K562 (cell line): Measurements from ENCODE around the gene PET117. TPM values are rescaled to one million over a fixed set of nuclear protein-coding genes. Genes with fewer than 3 reads are reported as not detected.

Source experiments
- E2F6 ChIP-seq, 2 experiments: IDR thresholded peaks; 2 replicates each; pipeline ENCODE4 v1.6.1; 2011; ENCODE audit warnings: borderline replicate concordance in 1 of 2, control low read depth in 1 of 2, low read depth in 1 of 2, low read length in 1 of 2, mild to moderate bottlenecking in 1 of 2, mixed read lengths in 1 of 2, moderate library complexity in 1 of 2; ENCODE audit not compliant: insufficient read depth in 1 of 2, insufficient read length in 1 of 2, poor library complexity in 1 of 2, severe bottlenecking in 1 of 2; ENCODE audit errors: extremely low read depth in 1 of 2
- ELF4 ChIP-seq: fragments of 450-650 bp; formaldehyde crosslinking; IDR thresholded peaks from 2 replicates; pipeline ENCODE4 v1.4.0; 2022; ENCODE audit warnings: missing genetic modification characterization
- ETS2 ChIP-seq: IDR thresholded peaks from 2 replicates; pipeline ENCODE4 v1.6.1; 2016; ENCODE audit warnings: borderline replicate concordance, missing genetic modification characterization, mild to moderate bottlenecking, moderate library complexity, missing compliant biosample characterization; ENCODE audit not compliant: poor library complexity, severe bottlenecking
- ETV5 ChIP-seq: sonication (generic); formaldehyde crosslinking; IDR thresholded peaks from 2 replicates; pipeline ENCODE4 v1.4.0; 2020; ENCODE audit warnings: low read depth, mild to moderate bottlenecking, missing genetic modification reagents
- HES1 ChIP-seq: fragments of 450-650 bp; IDR thresholded peaks from 2 replicates; pipeline ENCODE4 v1.6.1; 2016; ENCODE audit warnings: low read depth, mild to moderate bottlenecking, moderate library complexity
- HOMEZ ChIP-seq: fragments of 250-450 bp; sonication (Bioruptor Pico); IDR thresholded peaks from 2 replicates; pipeline ENCODE4 v1.4.0; 2020; ENCODE audit warnings: mild to moderate bottlenecking, moderate library complexity
- IRF9 ChIP-seq: fragments of 450-650 bp; IDR thresholded peaks from 2 replicates; pipeline ENCODE4 v1.6.1; 2016; ENCODE audit warnings: missing biosample characterization, missing genetic modification characterization
- MTA3 ChIP-seq: fragments of 450-650 bp; formaldehyde crosslinking; IDR thresholded peaks from 2 replicates; pipeline ENCODE4 v1.6.1; 2017; ENCODE audit warnings: mild to moderate bottlenecking, borderline replicate concordance
- SMAD1 ChIP-seq: fragments of 150-350 bp; IDR thresholded peaks from 2 replicates; pipeline ENCODE4 v1.6.1; 2014; ENCODE audit warnings: low read length, low read depth; ENCODE audit not compliant: partially characterized antibody
- SMAD4 ChIP-seq: fragments of 250-450 bp; sonication (Bioruptor Pico); conservative IDR thresholded peaks from 2 replicates; pipeline ENCODE4 v1.8.0; 2021; ENCODE audit warnings: inconsistent platforms, mild to moderate bottlenecking, moderate library complexity
- TCF15 ChIP-seq: fragments of 250-450 bp; sonication (Bioruptor Pico); IDR thresholded peaks from 2 replicates; pipeline ENCODE4 v1.8.0; 2022; ENCODE audit warnings: moderate library complexity, mild to moderate bottlenecking, inconsistent platforms
- ZKSCAN8 ChIP-seq: fragments of 200-800 bp; sonication (Bioruptor generic); IDR thresholded peaks from 2 replicates; pipeline ENCODE4 v1.6.1; 2016; ENCODE audit warnings: missing genetic modification characterization, missing compliant biosample characterization
- ZNF12 ChIP-seq: sonication (generic); formaldehyde crosslinking; IDR thresholded peaks from 2 replicates; pipeline ENCODE4 v1.4.0; 2020; ENCODE audit warnings: mild to moderate bottlenecking, missing genetic modification reagents
- ZNF395 ChIP-seq: fragments of 200-800 bp; sonication (Bioruptor generic); IDR thresholded peaks from 2 replicates; pipeline ENCODE4 v1.6.1; 2017; ENCODE audit warnings: missing genetic modification characterization, missing compliant biosample characterization
- ZNF507 ChIP-seq: conservative IDR thresholded peaks from 2 replicates; pipeline ENCODE4 v1.6.1; 2017; ENCODE audit warnings: missing genetic modification characterization, missing compliant biosample characterization
- ZNF639 ChIP-seq, 2 experiments: fragments of 200-800 bp in 1 of 2; sonication (Bioruptor generic) in 1 of 2; sonication (generic) in 1 of 2; formaldehyde crosslinking in 1 of 2; IDR thresholded peaks in 1 of 2; conservative IDR thresholded peaks in 1 of 2; 2 replicates each; pipeline versions ENCODE4 v1.5.0 to v1.6.1; 2016 to 2020; ENCODE audit warnings: missing compliant biosample characterization in 1 of 2, missing genetic modification characterization in 1 of 2, missing genetic modification reagents in 1 of 2
- ZNF830 ChIP-seq: fragments of 250-450 bp; sonication (Bioruptor Pico); IDR thresholded peaks from 2 replicates; pipeline ENCODE4 v1.5.0; 2021; ENCODE audit warnings: mild to moderate bottlenecking
- polyA plus RNA-seq, 8 experiments: library from polyadenylated mRNA; depleted of rRNA in 4 of 8; stranded (reverse) in 5 of 8; unstranded in 3 of 8; fragments of >200 nt; fragmentation: Nextera tagmentation in 2 of 8; fragmentation: Illumina TruSeq in 1 of 8; extraction: Ambion mirVana in 2 of 8; extraction: Trizol in 1 of 8; gene quantifications; 2 replicates each; pipeline versions ENCODE4 v1.2.1 to v1.2.3, GENCODE V29; 2011 to 2014; ENCODE audit warnings: inconsistent platforms in 1 of 8, missing spikeins in 1 of 8
- total RNA-seq, 7 experiments: library from RNA; depleted of rRNA in 6 of 7; stranded (reverse); fragments of >200 nt in 6 of 7; fragmentation: Illumina TruSeq in 2 of 7; extraction: Trizol in 2 of 7; gene quantifications; 2 replicates each; pipeline versions ENCODE4 v1.2.1 to v1.2.3, GENCODE V29; 2011 to 2021; ENCODE audit warnings: low replicate concordance in 1 of 7

The PET117 gene
- total and polyA plus RNA-seq, 9 of the 15 experiments (the other 6 are each of a cell fraction or from before 2014, with no cell fraction given) = 7.1 to 18.2 (median 12.4) TPM

GRCh38 chr20:18137412-18138265, at the start of gene PET117, which contains the start of gene KAT14 (continued):
- 0 out of 4 replicates have a peak, but pooled peaks of 1 of the 2 experiments have one; percentile 47 for TF ChIP-seq ZNF639 (CRISPR knock-in tag; conservative IDR thresholded peaks at IDR 0.05 in 1 of 2, IDR thresholded peaks at IDR 0.05 in 1 of 2)
- TF ChIP-seq E2F6 (IDR thresholded peaks at IDR 0.05; ENCODE audit: borderline replicate concordance in 1 of 2, extremely low read depth in 1 of 2, insufficient read depth in 1 of 2, insufficient read length in 1 of 2, low read depth in 1 of 2, low read length in 1 of 2, poor library complexity in 1 of 2, severe bottlenecking in 1 of 2) = peak; percentile 72 to 87
- TF ChIP-seq ZNF507 (tag) = no peak
- TF ChIP-seq TCF15 (CRISPR knock-in tag) = no peak
- no peak for TF ChIP-seq IRF9 (tag)
- TF ChIP-seq ZKSCAN8 (CRISPR knock-in tag) = no peak
- TF ChIP-seq ZNF395 (CRISPR knock-in tag) = no peak
- no peak for TF ChIP-seq ETS2 (tag)
- TF ChIP-seq ZNF830 = no peak
- peak; percentile 80 for TF ChIP-seq SMAD4 (CRISPR knock-in tag)
- no peak; the same call in 1 of the 2 replicates for TF ChIP-seq MTA3
- 0 out of 2 replicates have a peak, but pooled peaks have one; percentile 44 for TF ChIP-seq ETV5 (CRISPR knock-in tag)
- 0 out of 2 replicates have a peak, but pooled peaks have one; percentile 35 for TF ChIP-seq HES1
- no peak for TF ChIP-seq HOMEZ
- no peak for TF ChIP-seq ELF4
- TF ChIP-seq SMAD1 = peak; percentile 40
- no peak for TF ChIP-seq ZNF12 (CRISPR knock-in tag)
